GM20431 (cell line): ENCODE results near the gene COX15.
"Not testable (repeated sequence)": the region's sequence is repeated elsewhere in the genome, so short reads cannot be mapped to it uniquely, and the experiment has no call there.

Experiments used
- in situ Hi-C: fragments of 300-500 bp; cut with MseI, MboI; formaldehyde crosslinking; loops from one replicate; pipeline ENCODE4 v1.15.0; 2020; ENCODE audit warnings: low sequenced_read_pairs; ENCODE audit not compliant: unreplicated experiment

The COX15 gene

DNA sequence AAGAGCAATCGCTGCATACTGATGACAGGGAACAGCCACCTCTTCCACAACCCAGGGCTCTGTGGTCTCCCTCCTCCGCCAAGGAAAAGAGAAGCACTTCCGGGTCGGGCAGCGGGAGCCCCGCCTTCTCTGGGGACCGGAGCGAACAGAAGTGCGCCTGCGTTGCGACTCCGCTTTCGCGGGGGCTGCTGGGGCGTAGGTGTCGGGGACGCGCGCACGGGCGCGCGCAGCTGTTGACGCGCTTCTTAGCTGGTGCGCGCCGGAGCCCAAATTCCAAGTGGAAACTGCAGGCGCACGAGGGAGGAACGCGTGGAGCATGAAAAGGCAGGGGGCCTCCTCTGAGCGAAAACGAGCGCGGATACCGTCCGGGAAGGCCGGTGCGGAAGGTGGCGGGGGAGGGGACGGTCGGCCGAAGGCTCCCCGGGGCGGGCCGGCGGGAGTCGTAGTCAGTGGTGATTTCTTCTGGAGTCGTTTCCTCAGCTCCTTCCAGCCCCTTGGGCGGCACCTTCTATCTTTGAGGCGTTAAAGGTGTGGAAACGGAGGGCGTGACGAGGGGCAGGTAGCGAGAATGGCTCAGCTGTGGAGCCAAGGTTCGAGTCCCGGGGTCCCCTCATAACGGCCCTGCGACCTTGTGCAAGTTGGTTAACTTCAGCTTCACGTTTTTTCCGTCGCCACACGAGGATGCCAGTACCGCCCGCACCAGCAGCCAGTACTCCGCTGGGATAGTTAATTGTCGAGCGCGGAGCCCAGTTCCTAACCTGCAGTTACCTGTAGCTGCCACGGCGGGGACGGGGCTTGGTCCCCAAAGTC, at the start of gene COX15, which contains the start of gene CUTC:
TSS of gene COX15 (minus strand) at position 95 of the 810 bp plus-strand sequence. CDS start at position 17, 78 bp downstream.
TSS of gene CUTC (plus strand) at position 202 of the 810 bp plus-strand sequence. CDS start at position 317, 115 bp downstream.
- in situ Hi-C loops = no loop called here

DNA sequence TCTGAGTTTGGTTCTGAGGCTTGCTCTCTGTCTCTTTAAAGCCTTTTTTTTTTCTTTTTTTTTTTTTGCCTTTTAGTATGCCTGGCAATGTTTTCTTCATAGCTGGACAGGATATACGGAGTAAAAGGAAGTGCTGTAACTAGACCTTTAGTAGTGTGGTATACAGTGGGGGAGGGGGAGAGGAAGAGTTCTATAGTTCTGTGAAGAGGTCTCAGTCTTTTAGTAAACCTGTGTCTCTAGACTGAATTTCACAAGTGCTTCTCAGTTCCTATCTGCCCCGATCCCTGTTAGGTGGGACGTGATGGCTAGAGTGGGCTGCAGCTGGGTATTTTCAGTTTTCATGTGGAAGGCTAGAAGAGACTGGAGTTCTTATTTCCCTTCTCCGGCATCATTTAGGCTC, 47.4 kb upstream of the COX15 start:
- in situ Hi-C loops = no loop called here

DNA sequence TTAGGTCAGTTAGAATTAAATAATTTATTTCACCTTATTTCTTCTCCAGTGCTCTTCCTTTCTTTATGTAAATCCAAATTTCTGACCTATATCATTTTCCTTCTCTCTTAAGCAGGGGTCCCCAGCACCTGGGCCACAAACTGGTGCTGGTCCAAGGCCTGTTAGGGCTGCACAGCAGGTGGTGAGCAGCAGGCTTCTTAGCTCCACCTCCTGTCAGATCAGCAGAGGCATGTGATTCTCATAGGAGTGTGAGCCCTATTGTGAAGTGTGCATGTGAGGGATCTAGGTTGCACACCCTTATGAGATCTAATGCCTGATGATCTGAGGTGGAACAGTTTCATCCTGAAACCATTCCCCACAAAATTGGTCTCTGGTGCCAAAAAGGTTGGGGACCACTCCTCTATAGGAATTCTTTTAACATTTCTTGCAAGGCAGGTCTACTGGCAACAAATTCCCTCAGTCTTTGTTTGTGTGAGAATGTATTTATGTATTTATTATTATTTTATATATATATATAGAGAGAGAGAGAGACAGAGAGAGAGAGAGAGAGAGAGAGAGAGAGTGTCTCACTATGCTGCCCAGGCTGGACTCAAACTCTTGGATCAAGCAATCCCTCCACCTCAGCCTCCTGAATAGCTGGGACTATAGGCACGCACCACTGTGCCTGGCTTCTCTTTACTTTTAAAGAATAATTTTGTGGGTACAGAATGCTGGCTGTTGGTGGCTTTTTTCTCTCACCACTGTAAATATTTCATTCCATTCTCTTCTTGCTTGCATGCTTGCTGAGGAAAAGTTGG, 46.2 kb upstream of the COX15 start:
- in situ Hi-C loops = no loop called here

DNA sequence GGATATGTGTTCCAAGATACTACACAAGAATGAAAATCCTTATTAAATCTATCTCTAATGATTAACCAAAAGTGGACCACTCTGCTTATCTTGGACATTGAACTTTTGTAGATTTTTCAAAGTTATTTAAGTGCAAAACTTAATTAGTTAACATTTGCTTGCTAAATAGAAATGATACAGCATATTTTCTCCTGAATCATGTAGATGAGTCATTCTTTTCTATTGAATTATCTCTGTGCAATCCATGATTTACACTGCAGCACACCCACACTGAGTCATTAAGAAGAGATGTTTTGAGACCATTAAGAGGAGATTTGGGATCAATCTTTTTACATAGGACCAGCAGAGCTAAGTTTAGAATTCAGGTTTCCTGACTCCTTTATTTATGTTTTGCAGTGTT, 43.9 kb upstream of the COX15 start:
- in situ Hi-C loops = no loop called here

DNA sequence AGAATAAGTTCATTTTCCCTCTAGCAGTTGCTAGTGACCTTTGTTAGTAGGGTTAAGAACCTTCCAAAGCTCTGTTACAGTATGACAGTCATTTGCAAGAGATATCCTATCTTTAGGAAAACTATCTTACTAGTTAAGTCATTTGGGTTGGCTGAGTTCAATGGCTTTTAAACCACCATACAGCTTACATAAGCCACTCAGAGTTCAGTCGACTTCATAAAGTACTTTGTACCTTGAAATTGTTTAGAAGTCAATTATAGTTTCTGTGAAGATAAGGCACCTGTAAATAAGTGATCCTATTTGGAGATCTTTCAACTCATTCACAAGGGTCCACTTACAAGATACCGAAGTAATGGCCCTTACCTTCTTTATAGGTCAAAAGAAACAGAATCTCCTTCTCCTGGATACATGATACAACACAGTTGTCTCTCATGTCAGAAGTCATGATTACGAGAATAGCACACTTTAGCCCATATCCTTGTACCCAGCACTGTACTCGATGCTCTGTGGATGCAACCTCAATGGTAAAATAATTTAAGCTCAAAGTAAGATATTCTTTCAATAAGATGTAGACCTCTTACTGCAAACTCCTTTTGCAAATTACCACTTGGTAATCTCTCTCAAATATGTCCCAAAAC, 38.6 kb upstream of the COX15 start:
- in situ Hi-C loops = no loop called here

DNA sequence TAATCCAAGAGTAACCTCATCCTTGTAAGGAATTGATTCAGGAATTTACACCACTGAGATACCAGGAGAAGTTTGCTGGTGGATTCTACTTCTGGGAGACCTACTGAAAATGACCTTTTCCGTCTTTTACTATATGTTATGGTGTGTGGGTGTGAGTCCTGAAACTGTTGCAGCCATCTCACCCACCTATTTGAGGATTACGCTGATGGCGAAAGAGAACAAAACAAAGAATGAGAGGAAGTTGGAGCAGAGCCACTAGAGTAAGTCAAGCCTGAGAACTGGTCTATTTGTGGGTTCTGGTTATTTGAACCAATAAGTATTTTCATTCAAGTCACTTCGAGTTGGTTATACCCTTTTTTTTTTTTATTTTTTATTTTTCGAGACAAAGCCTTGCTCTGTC, 37.8 kb upstream of the COX15 start:
- in situ Hi-C loops = no loop called here

DNA sequence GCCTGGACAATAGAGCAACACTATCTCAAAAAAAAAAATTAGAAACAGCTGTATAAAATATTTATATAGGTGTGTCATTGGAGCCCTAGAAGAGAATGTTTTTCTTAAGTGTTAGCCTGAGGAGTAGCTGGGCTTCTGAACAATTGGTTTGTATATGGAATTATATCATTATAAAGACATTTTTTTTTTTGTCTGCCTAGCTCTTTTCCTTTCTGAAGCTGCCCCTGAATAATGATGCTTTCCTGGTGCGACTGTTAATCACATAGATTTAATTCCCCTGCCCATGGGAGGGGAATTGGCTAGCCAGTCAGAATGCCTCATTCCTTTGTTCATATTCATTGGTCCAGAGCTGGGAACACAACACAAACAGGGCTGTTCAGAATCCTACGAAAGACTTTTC, 36.6 kb upstream of the COX15 start:
- in situ Hi-C loops = no loop called here

DNA sequence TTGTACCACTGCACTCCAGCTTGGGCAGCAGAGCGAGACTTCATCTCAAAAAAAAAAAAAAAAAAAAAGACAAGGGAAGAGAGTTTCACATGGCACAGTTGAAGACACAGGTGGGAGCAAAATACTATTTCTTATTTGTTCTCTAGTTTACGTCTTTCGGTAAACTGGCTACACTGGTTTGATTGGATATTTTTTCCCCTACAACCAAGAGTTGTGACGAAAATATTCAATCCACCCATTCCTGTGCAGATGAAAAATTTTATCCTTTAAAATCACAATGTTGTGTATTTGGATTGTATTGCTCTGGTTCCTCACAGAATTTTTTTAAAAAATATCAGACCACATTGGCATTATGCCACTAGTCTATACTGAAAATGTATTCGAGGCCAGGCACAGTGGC, 36.0 kb upstream of the COX15 start:
- in situ Hi-C loops = no loop called here

DNA sequence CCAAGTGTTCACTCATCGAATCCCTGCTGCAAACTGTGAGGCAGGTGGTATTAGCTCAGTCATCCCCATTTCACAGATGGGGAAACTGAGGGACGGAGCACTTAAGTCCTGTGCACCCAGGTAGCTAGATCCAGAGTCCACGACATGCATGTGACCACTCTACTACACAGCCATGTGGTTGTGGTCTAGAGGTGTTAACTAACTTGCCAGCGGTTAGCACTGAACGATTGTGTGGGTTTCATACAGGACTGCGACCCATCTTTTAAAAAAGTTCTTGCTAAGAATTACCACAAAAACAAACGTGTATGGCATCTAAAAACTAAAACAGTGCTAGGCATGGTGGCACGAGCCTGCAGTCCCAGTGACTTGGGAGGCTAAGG, 34.4 kb upstream of the COX15 start:
- in situ Hi-C loops = no loop called here

DNA sequence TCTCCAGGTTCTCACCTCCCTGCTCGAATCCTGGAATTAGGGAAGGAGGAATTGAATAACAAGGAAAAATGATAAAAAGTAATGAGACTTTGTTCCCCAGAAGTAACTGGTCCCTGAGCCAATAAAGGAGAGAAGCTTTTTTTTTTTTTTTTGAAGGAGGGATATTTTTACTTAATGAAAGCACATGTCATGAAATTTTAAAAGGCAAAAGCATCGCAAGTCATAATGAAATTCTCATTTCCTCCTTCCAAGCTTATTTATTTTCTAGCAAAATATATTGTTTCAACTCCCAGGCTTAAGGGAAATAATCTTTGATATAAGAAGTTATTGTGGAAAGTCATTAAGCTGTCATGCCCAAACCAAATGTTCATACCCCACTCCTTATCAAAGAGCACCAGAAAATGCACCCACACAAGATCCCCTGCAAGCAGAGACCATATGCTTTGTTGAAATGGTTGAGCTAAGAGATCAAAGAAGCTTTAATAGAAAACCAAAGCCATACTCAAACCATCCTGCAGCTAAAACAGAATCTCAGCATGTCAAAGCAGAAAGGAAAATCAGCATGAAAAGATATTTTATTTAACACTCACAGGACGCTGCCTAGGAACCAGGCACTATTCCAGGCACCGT, 33.9 kb upstream of the COX15 start:
- in situ Hi-C loops = no loop called here

DNA sequence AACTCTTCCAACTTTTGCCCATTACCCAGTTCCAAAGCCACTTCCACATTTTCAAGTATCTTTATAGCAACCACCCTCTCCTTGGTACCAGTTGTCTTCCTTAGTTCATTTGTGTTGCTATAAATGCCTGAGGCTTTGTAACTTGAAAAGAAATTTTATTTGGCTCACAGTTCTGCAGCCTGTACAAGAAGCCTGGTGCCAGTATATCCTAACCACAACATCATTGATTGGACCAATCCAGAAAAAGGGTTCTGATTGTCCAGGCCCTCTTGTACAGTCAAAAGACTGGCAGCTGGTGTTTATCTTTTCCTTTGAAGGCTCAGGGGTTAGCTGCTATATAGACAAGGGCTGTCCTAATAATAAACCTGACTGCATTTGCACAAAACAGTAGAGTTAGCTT, 29.4 kb upstream of the COX15 start:
- in situ Hi-C loops = no loop called here

DNA sequence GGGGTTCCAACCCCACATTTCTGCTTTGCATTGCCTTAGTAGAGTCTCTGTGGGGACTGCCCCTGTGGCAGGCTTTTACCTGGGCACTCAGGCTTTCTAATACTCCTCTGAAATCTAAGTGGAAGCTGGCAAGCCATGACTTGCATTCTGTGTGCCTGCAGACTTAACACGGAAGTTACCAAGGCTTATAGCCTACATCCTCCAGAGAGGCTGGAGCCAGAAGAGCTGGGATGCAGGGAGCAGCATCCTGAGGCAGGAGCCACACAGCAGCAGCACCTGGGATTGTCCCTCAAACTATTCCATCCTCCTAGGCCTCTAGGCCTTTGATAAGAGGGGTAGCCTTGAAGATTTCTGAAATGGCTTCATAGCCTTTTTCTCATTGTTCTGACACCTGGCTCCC, 28.4 kb upstream of the COX15 start:
- in situ Hi-C loops = no loop called here

DNA sequence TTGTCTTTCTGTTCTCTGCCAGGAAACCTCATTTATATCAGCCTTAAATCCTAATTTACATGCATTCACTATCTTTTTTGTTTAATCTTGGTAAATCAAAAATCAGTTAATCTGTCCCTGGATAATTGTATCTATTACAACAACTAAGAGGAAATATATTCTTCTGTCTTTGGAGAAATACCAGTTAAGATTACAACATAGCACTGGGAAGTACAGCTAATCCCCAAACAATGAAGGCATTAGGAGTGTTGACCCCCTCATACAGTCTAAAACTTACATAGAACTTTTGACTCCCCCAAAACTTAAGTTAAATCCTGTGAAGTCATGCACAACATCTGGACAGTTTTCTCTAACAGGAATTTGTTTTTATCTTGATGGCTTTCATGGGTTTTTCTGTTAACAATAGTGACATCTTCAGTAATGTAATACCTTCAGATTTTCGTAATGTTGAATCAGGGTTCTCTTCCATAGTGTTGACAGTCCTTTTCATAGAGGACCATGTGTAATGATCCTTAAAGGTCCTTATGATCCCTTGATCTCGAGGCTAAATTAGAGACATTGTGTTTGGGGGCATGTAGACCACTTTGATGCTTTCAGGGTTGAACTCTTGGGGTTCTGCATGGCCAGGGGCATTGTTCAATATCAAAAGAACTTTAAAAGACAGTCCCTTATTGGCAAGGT, 26.4 kb upstream of the COX15 start:
- in situ Hi-C loops = no loop called here

DNA sequence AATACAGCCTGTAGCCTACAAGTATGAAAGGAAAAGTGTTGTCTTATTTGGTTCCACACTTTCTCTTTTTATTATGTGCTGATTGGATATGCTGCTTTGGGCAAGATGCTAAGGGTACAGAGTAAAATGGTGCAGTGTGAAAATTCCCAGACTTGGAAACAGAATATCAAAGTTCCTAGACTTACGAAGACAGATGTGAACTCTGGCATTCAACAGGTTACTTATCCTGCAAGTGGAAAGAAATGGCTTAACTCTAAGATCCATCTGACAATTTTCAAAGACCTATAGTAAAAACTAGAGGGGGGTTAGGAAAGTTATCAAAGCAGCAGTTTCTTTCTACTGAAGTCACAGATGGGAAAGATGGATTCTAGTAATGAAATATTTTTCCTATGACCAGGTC, 24.2 kb upstream of the COX15 start:
- in situ Hi-C loops = no loop called here

DNA sequence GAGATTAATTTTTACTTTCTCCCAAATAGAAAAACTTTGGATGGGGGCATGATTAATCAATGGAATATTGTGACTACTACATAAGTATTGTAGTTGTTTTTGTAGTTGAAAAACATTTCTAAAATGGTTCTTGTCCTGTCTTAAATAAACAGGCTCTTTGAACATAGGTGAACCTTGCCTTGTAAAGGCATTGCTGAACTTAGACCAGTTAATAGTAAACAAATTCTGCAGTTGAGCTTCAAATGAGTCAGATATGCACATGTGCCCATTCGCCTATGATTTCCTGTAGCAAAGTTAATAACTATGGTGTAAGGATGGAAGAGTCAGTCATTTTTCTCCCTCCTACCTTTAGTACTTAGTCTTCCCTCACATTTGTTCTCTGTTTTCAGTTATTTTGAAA, 22.7 kb upstream of the COX15 start:
- in situ Hi-C loops = no loop called here

DNA sequence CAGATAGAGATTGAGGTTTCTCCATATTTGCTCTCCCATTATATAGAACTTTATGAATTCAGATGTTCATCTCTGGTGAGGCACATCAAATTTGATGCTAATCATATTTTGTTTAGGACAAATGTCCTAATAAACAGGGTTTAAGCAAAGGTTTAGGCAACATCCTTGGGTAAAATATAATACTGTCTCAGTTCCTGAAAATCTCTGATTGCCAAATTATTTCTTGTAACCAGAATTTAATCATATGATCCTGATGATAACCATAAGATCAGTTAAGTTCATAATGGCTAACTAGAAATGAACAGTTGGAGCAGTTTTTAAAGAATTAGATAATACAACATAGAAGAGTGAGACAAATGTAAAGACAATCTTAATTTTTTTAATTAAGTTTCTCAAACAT, 18.7 kb upstream of the COX15 start:
- in situ Hi-C loops = no loop called here

DNA sequence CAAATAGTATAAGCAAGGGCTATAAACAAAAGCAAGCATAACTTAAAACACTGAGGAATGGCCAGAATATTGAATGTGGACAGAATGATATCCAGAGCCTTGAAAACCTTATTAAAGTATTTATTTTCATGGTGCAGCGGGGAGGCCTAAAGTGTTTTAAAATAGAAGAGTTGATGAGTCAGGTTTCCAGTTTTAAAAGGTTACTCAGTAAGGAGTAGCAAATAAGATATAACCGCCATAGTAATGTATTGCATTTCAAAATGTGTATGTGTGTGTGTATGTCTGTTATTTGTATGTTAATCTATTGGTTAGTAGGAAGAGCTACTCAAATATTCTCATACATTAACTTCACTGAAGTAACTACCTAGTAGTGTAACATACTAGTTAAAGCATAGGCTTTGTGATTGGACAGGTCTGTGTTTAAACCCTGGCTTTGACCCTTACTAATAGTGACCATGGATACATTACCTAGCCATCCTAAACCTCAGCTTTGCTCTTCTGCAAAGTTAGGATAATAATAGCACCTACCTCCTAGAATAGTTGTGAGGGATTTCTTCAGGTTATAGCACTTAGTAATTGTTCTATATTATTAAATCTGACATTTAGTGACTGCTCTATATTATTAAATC, 17.0 kb upstream of the COX15 start:
- in situ Hi-C loops = no loop called here

DNA sequence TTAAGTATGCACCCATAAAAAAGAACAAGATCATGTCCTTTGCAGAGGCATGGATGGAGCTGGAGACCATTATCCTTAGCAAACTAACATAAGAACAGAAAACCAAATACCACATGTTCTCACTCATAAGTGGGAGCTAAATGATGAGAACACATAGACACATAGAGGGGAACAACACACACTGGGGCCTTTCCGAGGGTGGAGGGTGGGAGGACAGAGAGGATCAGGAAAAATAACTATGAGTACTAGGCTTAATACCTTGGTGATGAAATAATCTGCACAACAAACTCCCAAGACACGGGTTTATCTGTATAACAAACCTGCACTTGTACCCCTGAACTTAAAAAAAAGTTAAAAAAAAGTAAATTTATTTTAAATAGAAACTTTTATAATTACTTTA, 14.2 kb upstream of the COX15 start:
- in situ Hi-C loops = not testable (repeated sequence)

DNA sequence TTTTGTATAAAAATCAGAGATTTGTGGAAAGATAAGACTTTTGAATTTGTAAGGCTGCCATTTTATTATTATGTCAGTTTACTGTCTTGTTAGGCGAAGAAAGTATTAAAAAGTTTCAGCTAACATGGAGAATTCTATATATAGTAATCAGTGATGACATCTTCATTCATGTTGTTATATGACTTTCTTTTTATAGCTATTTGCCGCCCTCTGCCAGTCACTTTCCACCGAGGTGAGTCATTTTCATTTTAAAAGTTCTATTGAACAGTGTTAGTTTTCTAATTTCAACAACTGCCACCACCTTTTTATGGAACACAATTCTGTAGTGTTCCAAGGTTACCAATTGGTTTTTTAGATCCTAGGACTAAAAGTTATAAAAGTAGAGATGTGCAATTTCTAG, 11.9 kb upstream of the COX15 start:
- in situ Hi-C loops = no loop called here

DNA sequence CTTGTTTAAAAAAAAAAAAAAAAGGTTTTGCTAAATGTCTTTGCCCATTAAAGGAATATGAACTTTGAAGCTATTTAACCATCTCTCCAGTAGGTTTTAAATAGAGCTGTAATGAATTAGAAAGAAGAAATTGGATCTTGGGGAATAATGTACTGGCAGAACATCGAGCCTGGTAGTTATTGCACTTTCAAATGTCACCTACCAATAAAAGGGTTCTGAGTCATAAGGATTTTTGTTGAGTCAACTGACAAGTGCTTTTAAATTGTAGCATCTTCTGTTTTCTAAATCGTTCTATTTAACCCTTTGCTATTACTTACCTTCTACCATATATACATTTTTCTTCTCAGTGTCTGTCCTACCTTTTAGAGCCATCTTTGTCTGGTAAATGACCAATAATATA, 10.8 kb upstream of the COX15 start:
- in situ Hi-C loops = no loop called here
